OCI-LY1 (cell line): ENCODE data around the gene CASS4.

Experiments
- H2AFZ ChIP-seq: fragments of 200-600 bp; sonication (generic), shearing (Covaris generic); 2 replicates; pipeline ENCODE4 v1.6.0; 2014; ENCODE audit warnings: antibody characterized with exemption, mild to moderate bottlenecking, low read length
- H3F3A ChIP-seq: fragments of 200-600 bp; sonication (generic), shearing (Covaris generic); 2 replicates; pipeline ENCODE4 v1.6.0; 2014; ENCODE audit warnings: mild to moderate bottlenecking, antibody characterized with exemption, low read length, moderate library complexity; ENCODE audit not compliant: insufficient read depth
- H3K27ac ChIP-seq: fragments of 200-600 bp; sonication (generic); 2 replicates; pipeline ENCODE4 v1.5.1; 2014; ENCODE audit warnings: low read length, mixed run types, mild to moderate bottlenecking, low read depth; ENCODE audit not compliant: poor library complexity, severe bottlenecking
- H3K27me3 ChIP-seq: fragments of 200-600 bp; sonication (generic); 2 replicates; pipeline ENCODE4 v1.6.0; 2014; ENCODE audit warnings: antibody characterized with exemption, mild to moderate bottlenecking, low read length, moderate library complexity; ENCODE audit not compliant: insufficient read depth
- H3K36me3 ChIP-seq: fragments of 200-600 bp; sonication (generic); 2 replicates; pipeline ENCODE4 v1.6.1; 2014; ENCODE audit warnings: mild to moderate bottlenecking, antibody characterized with exemption, low read length, moderate library complexity, mixed read lengths; ENCODE audit not compliant: insufficient read depth
- H3K4me1 ChIP-seq: fragments of 200-600 bp; sonication (generic); 2 replicates; pipeline ENCODE4 v1.5.1; 2014; ENCODE audit warnings: mild to moderate bottlenecking, low read length, moderate library complexity; ENCODE audit not compliant: insufficient read depth, severe bottlenecking
- H3K4me2 ChIP-seq: fragments of 200-600 bp; sonication (generic), shearing (Covaris generic); 2 replicates; pipeline ENCODE4 v1.6.1; 2014; ENCODE audit warnings: low read length
- H3K4me3 ChIP-seq: fragments of 200-600 bp; sonication (generic); 2 replicates; pipeline ENCODE4 v1.5.1; 2014; ENCODE audit warnings: low read length, low read depth, mild to moderate bottlenecking, mixed read lengths; ENCODE audit not compliant: poor library complexity, severe bottlenecking
- H3K79me2 ChIP-seq: fragments of 200-600 bp; shearing (Covaris generic); 2 replicates; pipeline ENCODE4 v1.6.1; 2016; ENCODE audit warnings: mixed run types, low read length, mixed read lengths; ENCODE audit not compliant: insufficient read depth
- H3K9ac ChIP-seq: fragments of 200-600 bp; sonication (generic), shearing (Covaris generic); 2 replicates; pipeline ENCODE4 v1.6.1; 2014; ENCODE audit warnings: mild to moderate bottlenecking, low read length, mixed read lengths
- H3K9me2 ChIP-seq: fragments of 200-600 bp; sonication (generic), shearing (Covaris generic); 2 replicates; pipeline ENCODE4 v1.6.1; 2014; ENCODE audit warnings: low read depth, mild to moderate bottlenecking, low read length, mixed read lengths
- H3K9me3 ChIP-seq: fragments of 200-600 bp; shearing (Covaris generic); 2 replicates; pipeline ENCODE4 v1.6.1; 2014; ENCODE audit warnings: low read length, mixed read lengths
- H4K20me1 ChIP-seq: fragments of 200-600 bp; sonication (generic), shearing (Covaris generic); 2 replicates; pipeline ENCODE4 v1.6.0; 2016; ENCODE audit warnings: mild to moderate bottlenecking, low read length; ENCODE audit not compliant: insufficient read depth
- CTCF ChIP-seq: fragments of 200-600 bp; sonication (generic), shearing (Covaris generic); IDR thresholded peaks from 2 replicates; pipeline ENCODE4 v1.5.1; 2017; ENCODE audit warnings: mild to moderate bottlenecking, antibody characterized with exemption, low read length, moderate library complexity, mixed read lengths
- EZH2 ChIP-seq: fragments of 200-600 bp; sonication (generic), shearing (Covaris generic); IDR thresholded peaks from 2 replicates; pipeline ENCODE4 v1.8.0; 2017; ENCODE audit warnings: borderline replicate concordance, mixed run types, mild to moderate bottlenecking, antibody characterized with exemption, low read length, moderate library complexity, mixed read lengths

The CASS4 gene

GRCh38 chr20:56372850-56373249, 39.2 kb upstream of the CASS4 start:
- Histone ChIP-seq H3F3A (no peaks in the 10 kb centered on the region), H2AFZ (no peak overlapping the region), H3K4me3 (no peak overlapping the region), H3K27ac (no peak overlapping the region), H3K4me1 (no peaks in the 10 kb centered on the region), H3K79me2 (no peaks in the 10 kb centered on the region), H3K9me3 (no peaks in the 10 kb centered on the region), H3K36me3 (peaks cover 90% of the 10 kb centered on the region), H3K4me2 (no peak overlapping the region), H4K20me1 (no peaks in the 10 kb centered on the region; the same call in 1 of the 2 replicates), H3K27me3 (no peaks in the 10 kb centered on the region), H3K9me2 (no peaks in the 10 kb centered on the region), H3K9ac (no peak overlapping the region)
- TF ChIP-seq EZH2 (no peak), CTCF (no peak)

GRCh38 chr20:56373942-56374341, 38.1 kb upstream of the CASS4 start:
- Histone ChIP-seq H3K27me3 (no peaks in the 10 kb centered on the region), H3K36me3 (peaks cover 98% of the 10 kb centered on the region), H3K9ac (no peak overlapping the region), H3K4me3 (no peak overlapping the region), H3K9me2 (no peaks in the 10 kb centered on the region), H3K79me2 (no peaks in the 10 kb centered on the region), H3K4me2 (no peak overlapping the region), H3K27ac (no peak overlapping the region), H4K20me1 (no peaks in the 10 kb centered on the region; the same call in 1 of the 2 replicates), H3K9me3 (no peaks in the 10 kb centered on the region), H2AFZ (no peak overlapping the region), H3F3A (no peaks in the 10 kb centered on the region), H3K4me1 (no peaks in the 10 kb centered on the region)
- TF ChIP-seq CTCF (no peak), EZH2 (no peak)

- H3K4me2 ChIP-seq: no peak overlapping the region
These were observed 35.7 kb upstream of the CASS4 start for GRCh38 chr20:56376331-56376730.

More at GRCh38 chr20:56376331-56376730, 35.7 kb upstream of the CASS4 start:
- Histone ChIP-seq H3K9me2 (no peaks in the 10 kb centered on the region), H2AFZ (no peak overlapping the region), H4K20me1 (no peaks in the 10 kb centered on the region; the same call in 1 of the 2 replicates), H3K4me3 (no peak overlapping the region), H3K4me1 (no peaks in the 10 kb centered on the region), H3K9me3 (no peaks in the 10 kb centered on the region), H3K36me3 (peaks cover 100% of the 10 kb centered on the region), H3K9ac (no peak overlapping the region), H3F3A (no peaks in the 10 kb centered on the region), H3K27me3 (no peaks in the 10 kb centered on the region), H3K79me2 (peaks cover 6% of the 10 kb centered on the region), H3K27ac (no peak overlapping the region)
- TF ChIP-seq EZH2: no peak
- no peak for TF ChIP-seq CTCF
